Calu3 (cell line): ENCODE data around the gene OPALIN. TPM values are rescaled to one million over a fixed set of nuclear protein-coding genes. Genes with fewer than 3 reads are reported as not detected.

Experiments used
- BruUV-seq: library from RNA; stranded (reverse); fragments of 400-500 nt; replicated peaks from 2 replicates; lab custom pipeline; 2021; lab: Mats Ljungman, UMichigan
- CTCF ChIA-PET: fragments of 300-600 bp; sonication (Branson Sonifier 250); formaldehyde crosslinking; loops from one replicate; lab custom pipeline; 2022; ENCODE audit warnings: antibody characterized with exemption; lab: Charles Lee
- DNase-seq: peaks from one replicate; pipeline ENCODE4 v3.0.0; 2022
- H3K27ac Mint-ChIP-seq: one replicate; pipeline ENCODE4 v1.8.0; 2022; ENCODE audit warnings: mixed read lengths; ENCODE audit not compliant: unreplicated experiment
- H3K27me3 Mint-ChIP-seq: one replicate; pipeline ENCODE4 v1.8.0; 2022; ENCODE audit warnings: mixed read lengths; ENCODE audit not compliant: unreplicated experiment
- H3K36me3 Mint-ChIP-seq: one replicate; pipeline ENCODE4 v1.8.0; 2022; ENCODE audit warnings: mild to moderate bottlenecking, moderate library complexity, mixed read lengths; ENCODE audit not compliant: insufficient read depth, unreplicated experiment
- H3K4me1 Mint-ChIP-seq: one replicate; pipeline ENCODE4 v1.8.0; 2022; ENCODE audit warnings: mild to moderate bottlenecking, low read depth, mixed read lengths; ENCODE audit not compliant: unreplicated experiment
- H3K4me3 Mint-ChIP-seq: one replicate; pipeline ENCODE4 v1.8.0; 2022; ENCODE audit warnings: mild to moderate bottlenecking, low read depth, moderate library complexity, mixed read lengths; ENCODE audit not compliant: unreplicated experiment
- H3K9me3 Mint-ChIP-seq: one replicate; pipeline ENCODE4 v1.8.0; 2022; ENCODE audit warnings: low read depth, mixed read lengths; ENCODE audit not compliant: unreplicated experiment
- CTCF ChIP-seq: fragments of 200-600 bp; IDR thresholded peaks from one replicate; pipeline ENCODE4 v1.8.0; 2022; ENCODE audit warnings: antibody characterized with exemption; ENCODE audit not compliant: unreplicated experiment
- intact Hi-C: fragments of 100-400 bp; cut with micrococcal nuclease; formaldehyde crosslinking; loops from one replicate; pipeline ENCODE4 v1.10.0; 2022; ENCODE audit not compliant: unreplicated experiment
- total RNA-seq: library from RNA; stranded (reverse); gene quantifications from 2 replicates; pipeline ENCODE4 v1.2.3, GENCODE V29; 2022

Gene OPALIN
- total RNA-seq, 1 experiment from 2014 or later, result not detected

GRCh38 chr10:96334616-96335526, 23.9 kb downstream of the OPALIN start:
- no peaks in the 10 kb centered on the region for H3K36me3 Mint-ChIP-seq
- no peak overlapping the region for H3K27ac Mint-ChIP-seq
- intact Hi-C loops, result loop anchor here (5.0 kb wide), 1 partner anchor 318 kb away; no protein-coding TSS in a partner anchor
- no peaks in the 10 kb centered on the region for H3K4me1 Mint-ChIP-seq
- peak; percentile 55 for TF ChIP-seq CTCF
- DNase-seq, result peak; percentile 35
- H3K4me3 Mint-ChIP-seq, result no peak overlapping the region
- BruUV-seq, result no TSS peak
- no peaks in the 10 kb centered on the region for H3K9me3 Mint-ChIP-seq
- H3K27me3 Mint-ChIP-seq, result peaks cover 58% of the 10 kb centered on the region
- CTCF ChIA-PET, result interaction anchor here (0.6 to 1.6 kb wide), 7 partner anchors 12 to 774 kb away, joined by 3 to 7 read pairs (median 3); no protein-coding TSS in a partner anchor

GRCh38 chr10:96333101-96333500, 25.7 kb downstream of the OPALIN start:
- Mint-ChIP-seq H3K27me3 (peaks cover 74% of the 10 kb centered on the region), H3K4me3 (no peak overlapping the region), H3K4me1 (no peaks in the 10 kb centered on the region), H3K9me3 (no peaks in the 10 kb centered on the region), H3K27ac (no peak overlapping the region), H3K36me3 (no peaks in the 10 kb centered on the region)
- no TSS peak for BruUV-seq
- TF ChIP-seq CTCF, result no peak
- intact Hi-C loops, result no loop called here
- CTCF ChIA-PET, result no interaction called here
- DNase-seq, result no peak

GRCh38 chr10:96327462-96327861, 31.3 kb downstream of the OPALIN start:
- intact Hi-C loops, result no loop called here
- TF ChIP-seq CTCF, result no peak
- BruUV-seq, result no TSS peak
- no peaks in the 10 kb centered on the region for H3K4me1 Mint-ChIP-seq
- CTCF ChIA-PET, result no interaction called here
- H3K27me3 Mint-ChIP-seq, result peaks cover 74% of the 10 kb centered on the region
- H3K36me3 Mint-ChIP-seq, result no peaks in the 10 kb centered on the region
- no peak for DNase-seq
- no peak overlapping the region for H3K4me3 Mint-ChIP-seq
- no peak overlapping the region for H3K27ac Mint-ChIP-seq
- H3K9me3 Mint-ChIP-seq, result no peaks in the 10 kb centered on the region

GRCh38 chr10:96325719-96326373, 33.0 kb downstream of the OPALIN start:
- no peak overlapping the region for H3K4me3 Mint-ChIP-seq
- no peaks in the 10 kb centered on the region for H3K36me3 Mint-ChIP-seq
- intact Hi-C loops, result no loop called here
- CTCF ChIA-PET, result no interaction called here
- no peaks in the 10 kb centered on the region for H3K4me1 Mint-ChIP-seq
- TF ChIP-seq CTCF, result no peak
- no peaks in the 10 kb centered on the region for H3K9me3 Mint-ChIP-seq
- BruUV-seq, result no TSS peak
- no peak overlapping the region for H3K27ac Mint-ChIP-seq
- peaks cover 58% of the 10 kb centered on the region for H3K27me3 Mint-ChIP-seq
- no peak for DNase-seq
